ENCODE data around the gene ABCA1.

Gene ABCA1

GRCh38 chr9:104746798-104747197 lies 181.2 kb downstream of the ABCA1 start:
- DNase-seq: no peak

- DNase-seq: no peak
Observed at GRCh38 chr9:104746285-104746684, 181.7 kb downstream of the ABCA1 start.

- no peak for DNase-seq
Observed at GRCh38 chr9:104745852-104746251, 182.1 kb downstream of the ABCA1 start.

DNA sequence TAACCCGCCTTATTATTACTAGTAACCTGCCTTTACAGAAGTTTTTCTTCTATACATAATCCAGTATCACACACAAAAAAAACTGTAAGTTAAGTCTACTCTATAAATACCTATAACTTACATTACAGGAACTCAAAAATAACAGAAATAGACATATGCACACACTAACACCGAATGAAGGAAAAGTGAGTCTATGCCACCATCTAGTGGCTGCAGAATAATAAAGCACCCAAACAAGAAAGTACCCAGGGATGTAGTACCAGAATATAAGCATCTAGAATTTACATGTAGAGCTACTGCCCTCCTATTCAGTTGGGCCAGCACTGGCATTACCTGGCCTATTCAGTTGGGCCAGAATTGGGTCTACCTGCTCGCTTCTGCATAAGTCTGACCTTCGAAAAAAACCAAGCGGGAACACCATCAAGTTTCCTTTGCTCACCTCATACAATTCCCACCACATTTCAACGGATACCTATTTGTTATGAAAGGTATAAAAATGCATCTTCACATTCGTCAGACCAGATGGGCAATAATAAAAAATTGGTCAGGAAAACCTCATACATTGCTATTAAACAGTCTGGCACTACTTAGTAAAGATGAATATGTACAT lies 184.5 kb downstream of the ABCA1 start:
- DNase-seq: peak; percentile 51 to 75

DNA sequence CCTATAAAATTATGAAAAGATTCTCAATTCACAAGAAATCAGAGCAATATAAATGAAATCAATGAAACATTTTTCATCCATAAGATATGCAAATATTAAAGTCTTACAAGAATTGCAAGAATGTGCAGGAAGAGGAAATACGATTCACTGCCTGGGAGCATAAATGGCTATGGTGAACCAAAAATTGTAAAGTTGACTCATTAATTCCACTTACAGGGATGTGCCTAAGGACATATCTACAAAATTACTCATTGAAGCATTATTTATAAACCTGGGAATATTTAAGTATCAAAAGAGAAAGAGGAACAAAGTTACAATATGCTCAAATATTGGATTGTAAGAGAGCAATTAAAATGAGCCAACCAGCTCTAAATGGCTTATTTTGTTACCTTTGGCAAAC lies 187.3 kb downstream of the ABCA1 start:
- no peak for DNase-seq

- no peak for DNase-seq
Observed at GRCh38 chr9:104738452-104738851, 189.5 kb downstream of the ABCA1 start.
